Stimulated activated naive CD4-positive, alpha-beta T cell (primary cell): ENCODE data around the gene FXN.
"Not testable (repeated sequence)": the region's sequence is repeated elsewhere in the genome, so short reads cannot be mapped to it uniquely, and the experiment has no call there.

Source experiments
- DNase-seq, 6 experiments: peaks; one replicate each; lab custom pipeline; 2025; lab: John Stamatoyannopoulos, UW

Gene FXN

DNA sequence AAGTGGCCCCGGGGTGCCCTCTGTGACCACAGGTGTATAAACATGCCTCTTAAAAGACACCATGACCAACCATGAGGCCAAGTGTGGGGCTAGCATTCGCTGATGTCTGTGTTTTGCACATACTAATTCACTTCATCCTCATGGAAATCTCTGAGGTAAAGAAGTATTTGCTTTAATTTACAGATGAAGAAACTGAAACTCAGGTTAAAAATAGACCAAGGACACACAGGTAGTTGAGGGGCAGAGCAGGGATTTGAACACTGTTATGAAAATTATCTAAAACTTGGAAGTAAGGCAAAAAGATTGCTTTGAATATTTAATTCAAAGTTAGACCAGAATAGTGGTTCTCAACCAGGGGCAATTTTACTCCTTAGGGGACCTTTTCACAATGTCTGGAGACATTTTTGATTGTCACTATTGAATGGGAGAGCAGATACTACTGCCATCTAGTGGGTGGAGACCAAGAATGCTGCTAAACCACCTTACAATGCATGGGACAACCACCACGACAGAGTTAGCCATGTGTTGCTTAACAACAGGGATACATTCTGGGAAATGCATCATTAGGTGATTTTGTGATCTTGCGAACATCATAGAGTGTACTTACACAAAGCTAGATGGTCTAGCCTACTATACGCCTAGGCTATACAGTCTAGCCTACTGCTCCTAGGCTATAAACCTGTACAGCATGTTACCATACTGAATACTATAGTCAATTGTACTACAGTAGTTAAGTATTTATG lies 8.0 kb upstream of the FXN start:
- DNase-seq: peak in 5 of 6 experiments; percentile 4 to 76 (median 16)

GRCh38 chr9:69028754-69029153 lies 6.8 kb upstream of the FXN start:
- DNase-seq: peak in 5 of 6 experiments; percentile 5 to 79 (median 70)

- no peak for DNase-seq
Measured at GRCh38 chr9:69029535-69029934, 6.0 kb upstream of the FXN start.

GRCh38 chr9:69030851-69031645 lies 4.5 kb upstream of the FXN start:
- DNase-seq: no peak

- DNase-seq: no peak
Measured at GRCh38 chr9:69034071-69034470, 1.5 kb upstream of the FXN start.

GRCh38 chr9:69036309-69036708 lies 757 bp downstream of the FXN start:
- DNase-seq: peak in 1 of 6 experiments; percentile 20

DNA sequence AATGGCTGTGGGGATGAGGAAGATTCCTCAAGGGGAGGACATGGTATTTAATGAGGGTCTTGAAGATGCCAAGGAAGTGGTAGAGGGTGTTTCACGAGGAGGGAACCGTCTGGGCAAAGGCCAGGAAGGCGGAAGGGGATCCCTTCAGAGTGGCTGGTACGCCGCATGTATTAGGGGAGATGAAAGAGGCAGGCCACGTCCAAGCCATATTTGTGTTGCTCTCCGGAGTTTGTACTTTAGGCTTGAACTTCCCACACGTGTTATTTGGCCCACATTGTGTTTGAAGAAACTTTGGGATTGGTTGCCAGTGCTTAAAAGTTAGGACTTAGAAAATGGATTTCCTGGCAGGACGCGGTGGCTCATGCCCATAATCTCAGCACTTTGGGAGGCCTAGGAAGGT lies 1.2 kb downstream of the FXN start:
- no peak for DNase-seq

DNA sequence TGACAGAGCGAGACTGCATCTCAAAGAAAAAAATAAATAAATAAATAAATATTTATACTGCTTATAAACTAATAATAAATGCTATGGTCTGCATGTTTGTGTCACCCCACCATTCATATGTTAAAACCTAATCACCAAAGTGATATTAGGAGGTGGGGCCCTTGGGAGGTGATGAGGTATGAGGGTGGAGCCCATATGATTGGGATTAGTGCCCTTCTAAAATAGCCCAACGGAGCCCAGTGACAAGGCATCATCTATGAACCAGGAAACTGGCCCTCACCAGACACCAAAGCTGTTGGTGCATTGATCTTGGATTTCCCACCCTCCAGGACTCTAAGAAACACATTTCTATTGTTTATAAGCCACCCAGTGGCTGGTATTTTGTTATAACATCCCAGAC lies 5.1 kb downstream of the FXN start:
- DNase-seq: no peak

GRCh38 chr9:69044240-69045219 lies 9.0 kb downstream of the FXN start:
- DNase-seq: no peak

DNA sequence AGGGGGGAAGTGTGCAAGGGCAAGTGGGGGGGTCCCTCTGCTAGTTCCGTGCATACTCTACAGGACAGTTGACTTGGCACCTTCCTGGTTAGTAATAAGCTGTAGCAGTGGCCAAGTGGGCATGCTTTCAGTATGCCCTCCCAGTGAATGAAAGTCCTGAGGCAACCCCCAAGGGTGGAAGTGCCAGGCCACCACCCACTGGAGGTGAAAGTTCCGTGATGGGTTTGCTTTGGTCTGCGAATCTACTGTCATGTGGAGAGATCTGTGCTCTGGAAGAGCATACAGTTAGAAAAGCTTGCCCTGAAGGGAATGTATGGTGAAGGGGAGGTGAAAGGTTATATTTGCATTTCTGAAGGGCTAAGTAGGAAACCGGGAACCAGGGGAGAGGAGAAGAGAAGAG lies 10.3 kb downstream of the FXN start:
- DNase-seq: no peak

DNA sequence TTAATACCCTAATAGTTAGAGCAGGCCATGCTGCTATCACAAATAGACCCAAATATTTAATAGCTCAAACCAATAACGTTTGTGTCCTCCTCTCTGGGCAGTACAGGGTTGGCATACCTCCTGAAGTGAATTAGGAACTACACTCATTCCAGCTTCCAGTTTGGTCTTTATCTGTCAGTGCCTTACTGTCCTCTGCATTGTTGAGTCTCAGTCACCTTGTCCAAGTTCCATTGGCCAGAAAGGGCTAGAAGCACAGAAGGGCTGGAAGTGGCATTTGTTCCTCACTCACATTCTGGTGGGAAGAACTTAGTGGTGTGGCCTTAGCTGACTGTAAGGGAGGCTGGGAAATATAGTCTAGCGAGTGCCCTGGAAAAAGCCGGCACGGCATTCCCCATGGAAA lies 11.2 kb downstream of the FXN start:
- DNase-seq: no peak

DNA sequence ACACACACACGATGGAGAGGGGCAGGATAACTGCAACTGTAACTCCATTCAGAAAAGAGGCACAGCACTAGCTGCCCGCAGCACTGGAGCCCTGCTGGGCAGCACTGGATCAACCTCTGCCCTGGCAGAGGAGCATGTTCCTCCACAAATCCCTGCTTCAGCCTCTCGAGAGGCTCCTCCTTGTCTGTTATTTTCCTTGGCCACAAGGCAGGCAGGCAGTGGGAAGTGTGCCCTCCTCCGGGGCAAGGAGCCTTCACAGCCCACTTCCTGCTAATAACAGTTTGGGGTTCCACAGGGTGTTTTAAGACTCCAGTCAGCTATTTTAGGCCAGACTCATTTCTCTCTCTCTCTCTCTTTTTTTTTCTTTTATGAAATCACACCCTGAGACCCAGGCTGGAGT lies 11.8 kb downstream of the FXN start:
- no peak for DNase-seq

DNA sequence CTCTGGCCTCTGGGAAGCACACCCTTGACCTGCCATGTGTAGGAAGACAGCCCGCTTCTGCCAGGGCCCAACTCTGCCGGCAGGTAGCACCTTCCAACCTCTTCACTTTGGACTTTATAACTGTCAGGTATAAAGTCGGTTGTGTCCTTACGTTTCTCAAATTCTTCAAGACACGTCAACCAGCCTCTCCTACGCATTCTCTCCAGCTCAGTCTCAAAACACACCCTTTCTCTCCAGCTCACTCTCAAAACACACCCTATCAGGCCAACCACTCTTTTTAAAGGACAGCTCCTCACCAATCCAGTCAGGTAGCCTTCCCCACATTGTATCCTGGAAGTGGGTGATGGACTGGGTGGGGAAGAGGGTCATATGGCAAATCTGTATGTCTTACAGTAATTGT lies 13.5 kb downstream of the FXN start:
- no peak for DNase-seq

GRCh38 chr9:69050936-69051335 lies 15.4 kb downstream of the FXN start:
- DNase-seq: not testable (repeated sequence)

GRCh38 chr9:69054989-69055388 lies 19.4 kb downstream of the FXN start:
- no peak for DNase-seq

GRCh38 chr9:69056191-69056815 lies 20.8 kb downstream of the FXN start:
- no peak for DNase-seq

- no peak for DNase-seq
Measured at GRCh38 chr9:69058101-69058500, 22.5 kb downstream of the FXN start.

- no peak for DNase-seq
Measured at GRCh38 chr9:69060766-69061165, 25.2 kb downstream of the FXN start.

- DNase-seq: no peak
Measured at GRCh38 chr9:69062195-69062594, 26.6 kb downstream of the FXN start.

GRCh38 chr9:69063839-69064238 lies 28.3 kb downstream of the FXN start:
- no peak for DNase-seq

DNA sequence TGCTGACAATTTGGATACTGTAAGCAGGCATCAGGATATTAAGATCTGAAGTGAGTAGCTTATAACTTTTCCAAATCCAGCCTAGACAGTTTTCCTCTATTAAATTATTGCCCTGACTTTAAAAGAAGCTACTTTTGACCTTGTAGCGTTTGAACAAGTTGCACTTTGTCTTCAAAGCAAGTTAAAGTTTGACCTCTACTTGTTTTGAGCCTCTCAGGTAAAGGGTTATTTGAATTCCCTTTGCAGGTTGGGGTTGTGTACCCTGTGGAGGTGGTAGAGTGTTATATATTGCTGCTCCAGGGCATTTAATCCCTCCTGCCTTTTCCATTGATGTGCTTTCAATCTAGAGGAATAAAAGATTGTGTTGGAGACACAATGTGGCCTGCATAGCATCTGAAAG lies 30.1 kb downstream of the FXN start:
- no peak for DNase-seq

GRCh38 chr9:69066955-69067354 lies 31.4 kb downstream of the FXN start:
- no peak for DNase-seq
